GM12878 (cell line): Measurements from ENCODE around the gene RASAL3.

Source experiments
- ATF2 ChIP-seq: IDR thresholded peaks from 2 replicates; pipeline ENCODE4 v1.6.1; 2012; ENCODE audit warnings: low read length, inconsistent platforms
- CHD2 ChIP-seq: IDR thresholded peaks from 2 replicates; pipeline ENCODE4 v1.6.1; 2011; ENCODE audit warnings: low read depth, low read length, improper control_type of control experiment, borderline replicate concordance
- CREB1 ChIP-seq: IDR thresholded peaks from 2 replicates; pipeline ENCODE4 v1.6.1; 2012; ENCODE audit warnings: low read depth, mild to moderate bottlenecking, inconsistent platforms
- CTCF ChIP-seq, 3 experiments: IDR thresholded peaks in 2 of 3; conservative IDR thresholded peaks in 1 of 3; 2 replicates each; pipeline ENCODE4 v1.5.1; 2011; ENCODE audit warnings: low read depth in 3 of 3, low read length in 3 of 3, mild to moderate bottlenecking in 3 of 3, control low read depth in 2 of 3, moderate library complexity in 2 of 3, inconsistent platforms in 1 of 3, mixed read lengths in 1 of 3; ENCODE audit not compliant: control insufficient read depth in 2 of 3, insufficient read depth in 1 of 3; ENCODE audit errors: extremely low read depth in 1 of 3
- FOXM1 ChIP-seq: IDR thresholded peaks from 2 replicates; pipeline ENCODE4 v1.6.1; 2012; ENCODE audit warnings: low read depth, mild to moderate bottlenecking, inconsistent platforms, low read length, moderate library complexity
- NRF1 ChIP-seq: conservative IDR thresholded peaks from 2 replicates; pipeline ENCODE4 v1.6.1; 2011; ENCODE audit warnings: mild to moderate bottlenecking, low read depth, low read length, improper control_type of control experiment
- POLR2A ChIP-seq: IDR thresholded peaks from 2 replicates; pipeline ENCODE4 v1.6.1; 2011; ENCODE audit warnings: low read depth, mild to moderate bottlenecking, low read length
- TF ChIP-seq, protein P1 (sequence below): IDR thresholded peaks from 2 replicates; pipeline ENCODE4 v1.6.1; 2012; ENCODE audit warnings: mild to moderate bottlenecking, low read depth, low read length

- TF ChIP-seq FOXM1 (no peak), ATF2 (no peak), CTCF (IDR thresholded peaks at IDR 0.05 in 2 of 3, conservative IDR thresholded peaks at IDR 0.05 in 1 of 3; ENCODE audit: control insufficient read depth in 2 of 3, extremely low read depth in 1 of 3, insufficient read depth in 1 of 3, low read depth in 3 of 3, low read length in 3 of 3) (no peak), POLR2A (no peak), CREB1 (no peak), NRF1 (no peak), CHD2 (no peak)
- TF ChIP-seq, protein P1, sequence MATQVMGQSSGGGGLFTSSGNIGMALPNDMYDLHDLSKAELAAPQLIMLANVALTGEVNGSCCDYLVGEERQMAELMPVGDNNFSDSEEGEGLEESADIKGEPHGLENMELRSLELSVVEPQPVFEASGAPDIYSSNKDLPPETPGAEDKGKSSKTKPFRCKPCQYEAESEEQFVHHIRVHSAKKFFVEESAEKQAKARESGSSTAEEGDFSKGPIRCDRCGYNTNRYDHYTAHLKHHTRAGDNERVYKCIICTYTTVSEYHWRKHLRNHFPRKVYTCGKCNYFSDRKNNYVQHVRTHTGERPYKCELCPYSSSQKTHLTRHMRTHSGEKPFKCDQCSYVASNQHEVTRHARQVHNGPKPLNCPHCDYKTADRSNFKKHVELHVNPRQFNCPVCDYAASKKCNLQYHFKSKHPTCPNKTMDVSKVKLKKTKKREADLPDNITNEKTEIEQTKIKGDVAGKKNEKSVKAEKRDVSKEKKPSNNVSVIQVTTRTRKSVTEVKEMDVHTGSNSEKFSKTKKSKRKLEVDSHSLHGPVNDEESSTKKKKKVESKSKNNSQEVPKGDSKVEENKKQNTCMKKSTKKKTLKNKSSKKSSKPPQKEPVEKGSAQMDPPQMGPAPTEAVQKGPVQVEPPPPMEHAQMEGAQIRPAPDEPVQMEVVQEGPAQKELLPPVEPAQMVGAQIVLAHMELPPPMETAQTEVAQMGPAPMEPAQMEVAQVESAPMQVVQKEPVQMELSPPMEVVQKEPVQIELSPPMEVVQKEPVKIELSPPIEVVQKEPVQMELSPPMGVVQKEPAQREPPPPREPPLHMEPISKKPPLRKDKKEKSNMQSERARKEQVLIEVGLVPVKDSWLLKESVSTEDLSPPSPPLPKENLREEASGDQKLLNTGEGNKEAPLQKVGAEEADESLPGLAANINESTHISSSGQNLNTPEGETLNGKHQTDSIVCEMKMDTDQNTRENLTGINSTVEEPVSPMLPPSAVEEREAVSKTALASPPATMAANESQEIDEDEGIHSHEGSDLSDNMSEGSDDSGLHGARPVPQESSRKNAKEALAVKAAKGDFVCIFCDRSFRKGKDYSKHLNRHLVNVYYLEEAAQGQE: no peak
Observed at GRCh38 chr19:15439821-15440641, 24.3 kb downstream of the RASAL3 start.
